IMR-90 (cell line): ENCODE results near the gene PTPRC. TPM values are rescaled to one million over a fixed set of nuclear protein-coding genes. Genes with fewer than 3 reads are reported as not detected.
A peak's percentile ranks its signal among the peaks of the same experiment; 100 is the strongest.

Experiments
- ATAC-seq: fragments of 200-7000 bp; cut with Tn5 transposase; 2 replicates; pipeline ENCODE4 v1.9.1; 2020; ENCODE audit warnings: low read depth, mild to moderate bottlenecking, moderate library complexity
- BruUV-seq: library from RNA; stranded (reverse); fragments of 400-500 nt; replicated peaks from 2 replicates; lab custom pipeline; 2021; lab: Mats Ljungman, UMichigan
- CTCF ChIA-PET: fragments of 300-600 bp; formaldehyde crosslinking; extraction: SDS; loops from one replicate; lab custom pipeline; 2021; ENCODE audit warnings: antibody characterized with exemption; lab: Yijun Ruan, JAX
- POLR2A ChIA-PET: fragments of 300-600 bp; sonication (Branson Sonifier 250); formaldehyde crosslinking; loops from one replicate; lab custom pipeline; 2022; ENCODE audit warnings: antibody characterized with exemption; ENCODE audit not compliant: unreplicated experiment; lab: Charles Lee
- DNase-seq: peaks from one replicate; pipeline ENCODE4 v3.0.0; 2013
- H2AFZ ChIP-seq: replicated peaks from 2 replicates; pipeline ENCODE3; 2013; ENCODE audit warnings: low read length, mild to moderate bottlenecking; ENCODE audit not compliant: poor library complexity
- H2AK5ac ChIP-seq: 2 replicates; pipeline ENCODE4 v1.6.1; 2013; ENCODE audit warnings: low read depth, low read length, inconsistent platforms
- H2AK9ac ChIP-seq: replicated peaks from 2 replicates; pipeline ENCODE3; 2013; ENCODE audit warnings: mild to moderate bottlenecking, low read depth, low read length, moderate library complexity; ENCODE audit not compliant: poor library complexity
- H2BK120ac ChIP-seq: 2 replicates; pipeline ENCODE4 v1.6.1; 2013; ENCODE audit warnings: low read depth, low read length, inconsistent platforms
- H2BK15ac ChIP-seq: 3 replicates; pipeline ENCODE4 v1.6.1; 2013; ENCODE audit warnings: low read depth, low read length, inconsistent platforms
- H2BK20ac ChIP-seq: 2 replicates; pipeline ENCODE4 v1.6.1; 2013; ENCODE audit warnings: low read depth, mild to moderate bottlenecking, inconsistent platforms, low read length, moderate library complexity
- H2BK5ac ChIP-seq: 2 replicates; pipeline ENCODE4 v1.6.1; 2013; ENCODE audit warnings: mild to moderate bottlenecking, low read depth, low read length, inconsistent platforms; ENCODE audit not compliant: poor library complexity, severe bottlenecking
- H3K14ac ChIP-seq: replicated peaks from 2 replicates; pipeline ENCODE4 v1.6.1; 2013; ENCODE audit warnings: low read depth, low read length, inconsistent platforms
- H3K18ac ChIP-seq: 2 replicates; pipeline ENCODE4 v1.6.1; 2013; ENCODE audit warnings: low read depth, low read length, control low read depth
- H3K23ac ChIP-seq: 2 replicates; pipeline ENCODE4 v1.6.1; 2013; ENCODE audit warnings: low read depth, low read length, inconsistent platforms
- H3K27ac ChIP-seq: 2 replicates; pipeline ENCODE4 v1.5.1; 2013; ENCODE audit warnings: mild to moderate bottlenecking, control low read depth, low read length; ENCODE audit not compliant: insufficient read depth
- H3K27me3 ChIP-seq: 2 replicates; pipeline ENCODE4 v1.6.1; 2013; ENCODE audit warnings: low read length; ENCODE audit not compliant: control insufficient read depth, insufficient read depth
- H3K36me3 ChIP-seq: 2 replicates; pipeline ENCODE4 v1.6.1; 2013; ENCODE audit warnings: low read length, mixed read lengths; ENCODE audit not compliant: control insufficient read depth, insufficient read depth
- H3K4ac ChIP-seq: 2 replicates; pipeline ENCODE4 v1.6.1; 2013; ENCODE audit warnings: low read depth, low read length, inconsistent platforms
- H3K4me1 ChIP-seq: 2 replicates; pipeline ENCODE4 v1.6.1; 2013; ENCODE audit warnings: low read length, mixed read lengths; ENCODE audit not compliant: control insufficient read depth, insufficient read depth
- H3K4me2 ChIP-seq: 2 replicates; pipeline ENCODE4 v1.6.1; 2013; ENCODE audit warnings: low read depth, mild to moderate bottlenecking, control low read depth, low read length, moderate library complexity
- H3K4me3 ChIP-seq: 2 replicates; pipeline ENCODE4 v1.5.1; 2013; ENCODE audit warnings: low read depth, mild to moderate bottlenecking, control low read depth, low read length, moderate library complexity; ENCODE audit not compliant: insufficient read depth
- H3K56ac ChIP-seq: 2 replicates; pipeline ENCODE4 v1.6.1; 2013; ENCODE audit warnings: low read length, inconsistent platforms; ENCODE audit not compliant: insufficient read depth; ENCODE audit errors: extremely low read depth
- H3K79me1 ChIP-seq, 2 experiments: 2 replicates each; pipeline ENCODE4 v1.6.1; 2013; ENCODE audit warnings: low read length in 2 of 2, inconsistent platforms in 1 of 2, low read depth in 1 of 2
- H3K9ac ChIP-seq: 2 replicates; pipeline ENCODE4 v1.6.1; 2013; ENCODE audit warnings: low read depth, low read length, control low read depth
- H3K9me1 ChIP-seq: 2 replicates; pipeline ENCODE4 v1.6.1; 2013; ENCODE audit warnings: low read length, inconsistent platforms; ENCODE audit not compliant: insufficient read depth
- H3K9me3 ChIP-seq: 2 replicates; pipeline ENCODE4 v1.6.1; 2013; ENCODE audit warnings: low read length; ENCODE audit not compliant: control insufficient read depth, insufficient read depth
- H4K20me1 ChIP-seq: 2 replicates; pipeline ENCODE4 v1.6.1; 2013; ENCODE audit warnings: low read length, inconsistent platforms; ENCODE audit not compliant: insufficient read depth
- H4K5ac ChIP-seq: 2 replicates; pipeline ENCODE4 v1.6.1; 2013; ENCODE audit warnings: mild to moderate bottlenecking, low read depth, low read length, control low read depth
- H4K8ac ChIP-seq, 2 experiments: 2 replicates each; pipeline ENCODE4 v1.6.1; 2013; ENCODE audit warnings: low read depth in 2 of 2, low read length in 2 of 2, control low read depth in 1 of 2, inconsistent platforms in 1 of 2
- H4K91ac ChIP-seq: 2 replicates; pipeline ENCODE4 v1.6.1; 2013; ENCODE audit warnings: low read depth, low read length, inconsistent platforms; ENCODE audit not compliant: insufficient read depth
- CHD1 ChIP-seq: IDR thresholded peaks from 2 replicates; pipeline ENCODE4 v1.6.1; 2012; ENCODE audit warnings: low read depth, low read length, improper control_type of control experiment
- FOS ChIP-seq: fragments of 150-350 bp; IDR thresholded peaks from 2 replicates; pipeline ENCODE4 v1.6.1; 2016; ENCODE audit warnings: low read depth, low read length
- MAFK ChIP-seq: IDR thresholded peaks from 2 replicates; pipeline ENCODE4 v1.6.1; 2012; ENCODE audit warnings: low read depth, low read length, improper control_type of control experiment
- MXI1 ChIP-seq: IDR thresholded peaks from 2 replicates; pipeline ENCODE4 v1.6.1; 2012; ENCODE audit warnings: low read depth, mild to moderate bottlenecking, low read length, moderate library complexity, borderline replicate concordance
- NFE2L2 ChIP-seq: fragments of 150-350 bp; IDR thresholded peaks from 2 replicates; pipeline ENCODE4 v1.6.1; 2016; ENCODE audit warnings: low read depth, mild to moderate bottlenecking, low read length
- RCOR1 ChIP-seq: IDR thresholded peaks from 2 replicates; pipeline ENCODE4 v1.6.1; 2012; ENCODE audit warnings: mild to moderate bottlenecking, low read length, improper control_type of control experiment; ENCODE audit not compliant: insufficient replicate concordance
- RFX5 ChIP-seq: IDR thresholded peaks from 2 replicates; pipeline ENCODE4 v1.8.0; 2012; ENCODE audit warnings: low read depth, mild to moderate bottlenecking, low read length, moderate library complexity
- SMC3 ChIP-seq: fragments of 150-350 bp; IDR thresholded peaks from 2 replicates; pipeline ENCODE4 v1.6.1; 2016; ENCODE audit warnings: low read depth, mild to moderate bottlenecking, antibody characterized with exemption, low read length, moderate library complexity
- dilution Hi-C: fragments of 300-500 bp; cut with HindIII; formaldehyde crosslinking; loops from one replicate; pipeline ENCODE4 v1.14.3; 2018; ENCODE audit warnings: low sequenced_read_pairs; ENCODE audit not compliant: unreplicated experiment
- in situ Hi-C: fragments of 300-500 bp; cut with MboI; formaldehyde crosslinking; loops from 3 replicates; pipeline ENCODE4 v1.14.3; 2019; ENCODE audit warnings: low sequenced_read_pairs, inconsistent platforms, mixed read lengths
- intact Hi-C: fragments of 100-400 bp; cut with micrococcal nuclease; formaldehyde crosslinking; loops from 2 replicates; pipeline ENCODE4 v1.10.0; 2022
- polyA plus RNA-seq, 3 experiments: library from polyadenylated mRNA; depleted of rRNA; stranded (reverse); fragments of >200 nt; gene quantifications; 2 replicates each; pipeline ENCODE4 v1.2.3, GENCODE V29; 2012; ENCODE audit warnings: low replicate concordance in 1 of 3
- total RNA-seq: library from RNA; depleted of rRNA; stranded (reverse); fragments of >200 nt; gene quantifications from 2 replicates; pipeline ENCODE4 v1.2.3, GENCODE V29; 2012
- TF ChIP-seq, protein P1 (sequence below): conservative IDR thresholded peaks from 2 replicates; pipeline ENCODE4 v1.5.1; 2012; ENCODE audit warnings: mild to moderate bottlenecking, low read depth, low read length, improper control_type of control experiment

The PTPRC gene
- total and polyA plus RNA-seq, 2 of the 4 experiments (the other 2 are of a cell fraction): not detected

DNA sequence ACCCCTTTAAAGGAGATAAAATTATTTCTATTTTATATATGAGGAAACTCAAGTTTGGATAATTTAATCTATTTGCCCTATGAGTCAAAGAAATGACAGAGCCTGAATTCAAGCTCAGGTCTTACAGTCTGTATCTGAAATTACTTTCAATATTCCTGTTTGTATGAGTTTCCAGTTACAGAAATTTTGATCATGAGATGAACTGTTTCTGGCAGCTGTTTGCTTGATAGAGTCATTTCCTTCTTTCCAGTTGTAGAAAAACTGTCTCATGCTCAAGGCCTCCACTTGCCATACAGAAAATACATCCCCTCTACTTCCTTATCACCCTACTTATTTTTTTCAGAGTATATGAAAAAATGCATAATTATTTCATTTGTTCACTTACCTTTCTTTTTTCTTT lies 87.6 kb downstream of the PTPRC start:
- H3K27me3 ChIP-seq: no peaks in the 10 kb centered on the region
- H3K18ac ChIP-seq: no peak overlapping the region
- peak overlapping the region; percentile 32; the same call in 1 of the 2 replicates for H2BK120ac ChIP-seq
- no peaks in the 10 kb centered on the region for H3K79me1 ChIP-seq
- no peak overlapping the region for H3K27ac ChIP-seq
- CTCF ChIA-PET: interaction anchor here (0.6 kb wide), 1 partner anchor 431 kb away, joined by 5 read pairs; no protein-coding TSS in a partner anchor
- ATAC-seq: peak; percentile 63
- no peak overlapping the region for H3K4me2 ChIP-seq
- no peak overlapping the region for H3K4ac ChIP-seq
- no peak overlapping the region for H3K14ac ChIP-seq
- DNase-seq: peak; percentile 88
- H2AK9ac ChIP-seq: no peak overlapping the region
- BruUV-seq: no TSS peak
- TF ChIP-seq NFE2L2 (no peak), MXI1 (no peak), RFX5 (no peak), RCOR1 (no peak), CHD1 (no peak), FOS (no peak), MAFK (no peak), SMC3 (no peak)
- TF ChIP-seq, protein P1, sequence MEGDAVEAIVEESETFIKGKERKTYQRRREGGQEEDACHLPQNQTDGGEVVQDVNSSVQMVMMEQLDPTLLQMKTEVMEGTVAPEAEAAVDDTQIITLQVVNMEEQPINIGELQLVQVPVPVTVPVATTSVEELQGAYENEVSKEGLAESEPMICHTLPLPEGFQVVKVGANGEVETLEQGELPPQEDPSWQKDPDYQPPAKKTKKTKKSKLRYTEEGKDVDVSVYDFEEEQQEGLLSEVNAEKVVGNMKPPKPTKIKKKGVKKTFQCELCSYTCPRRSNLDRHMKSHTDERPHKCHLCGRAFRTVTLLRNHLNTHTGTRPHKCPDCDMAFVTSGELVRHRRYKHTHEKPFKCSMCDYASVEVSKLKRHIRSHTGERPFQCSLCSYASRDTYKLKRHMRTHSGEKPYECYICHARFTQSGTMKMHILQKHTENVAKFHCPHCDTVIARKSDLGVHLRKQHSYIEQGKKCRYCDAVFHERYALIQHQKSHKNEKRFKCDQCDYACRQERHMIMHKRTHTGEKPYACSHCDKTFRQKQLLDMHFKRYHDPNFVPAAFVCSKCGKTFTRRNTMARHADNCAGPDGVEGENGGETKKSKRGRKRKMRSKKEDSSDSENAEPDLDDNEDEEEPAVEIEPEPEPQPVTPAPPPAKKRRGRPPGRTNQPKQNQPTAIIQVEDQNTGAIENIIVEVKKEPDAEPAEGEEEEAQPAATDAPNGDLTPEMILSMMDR: no peak
- H4K20me1 ChIP-seq: no peaks in the 10 kb centered on the region
- no peak overlapping the region for H2BK20ac ChIP-seq
- H3K36me3 ChIP-seq: no peaks in the 10 kb centered on the region
- H2AFZ ChIP-seq: no peak overlapping the region
- in situ Hi-C loops: no loop called here
- no peaks in the 10 kb centered on the region for H3K9me1 ChIP-seq
- H3K4me3 ChIP-seq: no peak overlapping the region
- dilution Hi-C loops: no loop called here
- H3K9me3 ChIP-seq: no peaks in the 10 kb centered on the region
- POLR2A ChIA-PET: no interaction called here
- H2BK5ac ChIP-seq: no peak overlapping the region
- H2AK5ac ChIP-seq: no peak overlapping the region
- no peak overlapping the region for H4K8ac ChIP-seq
- intact Hi-C loops: no loop called here
- H3K4me1 ChIP-seq: no peaks in the 10 kb centered on the region
- H3K23ac ChIP-seq: no peak overlapping the region
- H4K5ac ChIP-seq: no peak overlapping the region
- H3K9ac ChIP-seq: no peak overlapping the region
- H4K91ac ChIP-seq: no peak overlapping the region
- no peak overlapping the region for H2BK15ac ChIP-seq
- no peak overlapping the region for H3K56ac ChIP-seq
